ENCODE measurements around the gene CSMD2.

The CSMD2 gene

DNA sequence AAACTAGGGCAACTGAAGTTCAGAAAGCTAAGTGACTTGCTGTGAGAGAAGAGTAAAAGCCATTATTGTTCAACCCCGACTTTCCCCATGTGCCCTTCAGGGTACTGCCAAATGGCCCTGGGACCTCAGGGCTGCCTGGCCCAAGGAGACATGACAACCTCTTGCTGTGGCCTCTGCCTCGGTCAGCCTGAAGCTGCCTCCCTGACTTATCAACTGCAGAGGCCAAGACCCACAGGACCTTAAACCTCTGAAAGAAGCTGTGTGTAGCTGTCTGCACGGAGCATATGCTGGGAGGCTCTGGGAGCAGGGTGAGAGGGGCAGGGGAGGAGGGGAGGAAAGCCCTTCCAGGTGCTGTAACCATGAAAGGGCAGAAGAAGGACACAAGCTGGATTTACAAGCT is 265.3 kb downstream of the CSMD2 start:
- no peak overlapping the region for H3K27ac ChIP-seq
- no peaks in the 10 kb centered on the region for H3K27me3 ChIP-seq
- no peaks in the 10 kb centered on the region for H3K9me3 ChIP-seq
- H4K20me1 ChIP-seq, result no peaks in the 10 kb centered on the region
- H3K36me3 ChIP-seq, result no peaks in the 10 kb centered on the region
- H3K9ac ChIP-seq, result no peak overlapping the region
- no peak overlapping the region for H3K4me3 ChIP-seq
- H3K4me2 ChIP-seq, result no peak overlapping the region
- H3K4me1 ChIP-seq, result peaks cover 15% of the 10 kb centered on the region
- TF ChIP-seq Cebpa-rat (IDR thresholded peaks at IDR 0.05), result no peak

GRCh38 chr1:33898881-33899280 is 266.1 kb downstream of the CSMD2 start:
- Histone ChIP-seq H3K4me2 (no peak overlapping the region), H3K4me1 (peaks cover 14% of the 10 kb centered on the region), H3K4me3 (no peak overlapping the region), H3K27me3 (no peaks in the 10 kb centered on the region), H3K9ac (no peak overlapping the region), H3K36me3 (no peaks in the 10 kb centered on the region), H3K27ac (no peak overlapping the region), H4K20me1 (no peaks in the 10 kb centered on the region), H3K9me3 (no peaks in the 10 kb centered on the region)
- no peak for TF ChIP-seq Cebpa-rat (IDR thresholded peaks at IDR 0.05)

DNA sequence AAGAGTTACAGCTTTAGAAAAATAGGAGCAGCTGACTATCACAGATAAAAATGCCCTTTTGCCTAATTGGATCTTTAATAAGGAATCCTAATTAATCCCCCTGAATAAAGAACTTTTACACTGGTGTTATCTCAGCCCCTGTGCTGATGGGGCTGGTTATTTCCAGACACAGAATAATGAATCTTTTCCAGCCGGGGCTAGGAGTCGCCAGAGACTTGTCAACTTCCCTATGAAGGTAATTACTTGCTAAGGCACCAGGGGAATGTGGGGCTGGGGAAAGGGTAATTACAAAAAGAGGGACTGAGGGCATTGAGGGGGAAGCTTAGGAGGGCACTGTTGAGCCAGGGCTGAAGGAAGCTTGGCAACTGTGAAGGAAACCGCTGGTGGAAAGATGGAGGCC is 266.6 kb downstream of the CSMD2 start:
- no peaks in the 10 kb centered on the region for H3K36me3 ChIP-seq
- no peaks in the 10 kb centered on the region for H4K20me1 ChIP-seq
- H3K27ac ChIP-seq, result no peak overlapping the region
- H3K9ac ChIP-seq, result no peak overlapping the region
- no peaks in the 10 kb centered on the region for H3K9me3 ChIP-seq
- no peak overlapping the region for H3K4me2 ChIP-seq
- no peak overlapping the region for H3K4me3 ChIP-seq
- no peak for TF ChIP-seq Cebpa-rat (IDR thresholded peaks at IDR 0.05)
- peaks cover 10% of the 10 kb centered on the region for H3K4me1 ChIP-seq
- H3K27me3 ChIP-seq, result no peaks in the 10 kb centered on the region

DNA sequence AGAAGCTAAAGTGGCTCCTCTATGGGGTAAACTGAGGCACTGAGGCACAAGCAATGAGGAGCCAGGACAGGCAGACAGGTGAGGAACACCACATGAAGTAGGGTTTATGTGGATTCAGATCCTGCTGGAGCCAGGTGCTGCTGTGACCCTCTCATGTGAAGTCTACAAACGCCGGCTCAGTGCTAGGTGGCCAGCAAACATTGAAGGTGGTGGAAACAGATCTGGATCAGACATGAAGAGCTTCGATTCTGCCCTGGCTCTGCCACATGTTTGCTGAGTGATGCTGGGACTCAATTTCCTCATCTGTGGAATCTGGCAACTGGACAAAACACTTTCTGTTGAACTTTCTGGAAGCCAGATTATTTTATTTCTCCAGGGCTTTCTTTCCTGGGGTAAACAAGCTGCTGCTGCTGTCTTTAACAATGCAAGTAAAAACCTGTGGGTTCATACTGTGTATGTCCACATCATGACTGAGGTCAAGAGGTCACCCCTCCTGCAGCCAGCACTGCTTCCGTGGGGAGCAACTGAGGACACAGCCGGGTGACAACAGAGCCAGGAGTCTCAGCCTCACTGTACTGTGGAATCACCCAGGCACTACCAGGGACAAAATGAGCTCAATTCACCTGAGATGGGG is 267.8 kb downstream of the CSMD2 start:
- Histone ChIP-seq H4K20me1 (no peaks in the 10 kb centered on the region), H3K9ac (no peak overlapping the region), H3K4me1 (no peaks in the 10 kb centered on the region), H3K27ac (no peak overlapping the region), H3K36me3 (no peaks in the 10 kb centered on the region), H3K27me3 (no peaks in the 10 kb centered on the region), H3K4me2 (no peak overlapping the region), H3K9me3 (no peaks in the 10 kb centered on the region), H3K4me3 (no peak overlapping the region)
- no peak for TF ChIP-seq Cebpa-rat (IDR thresholded peaks at IDR 0.05)

GRCh38 chr1:33895976-33896375 is 269.1 kb downstream of the CSMD2 start:
- H3K36me3 ChIP-seq, result no peaks in the 10 kb centered on the region
- H3K27me3 ChIP-seq, result no peaks in the 10 kb centered on the region
- H3K27ac ChIP-seq, result no peak overlapping the region
- no peak overlapping the region for H3K4me3 ChIP-seq
- H3K4me1 ChIP-seq, result no peaks in the 10 kb centered on the region
- no peaks in the 10 kb centered on the region for H4K20me1 ChIP-seq
- no peaks in the 10 kb centered on the region for H3K9me3 ChIP-seq
- no peak overlapping the region for H3K9ac ChIP-seq
- H3K4me2 ChIP-seq, result no peak overlapping the region
- no peak for TF ChIP-seq Cebpa-rat (IDR thresholded peaks at IDR 0.05)

DNA sequence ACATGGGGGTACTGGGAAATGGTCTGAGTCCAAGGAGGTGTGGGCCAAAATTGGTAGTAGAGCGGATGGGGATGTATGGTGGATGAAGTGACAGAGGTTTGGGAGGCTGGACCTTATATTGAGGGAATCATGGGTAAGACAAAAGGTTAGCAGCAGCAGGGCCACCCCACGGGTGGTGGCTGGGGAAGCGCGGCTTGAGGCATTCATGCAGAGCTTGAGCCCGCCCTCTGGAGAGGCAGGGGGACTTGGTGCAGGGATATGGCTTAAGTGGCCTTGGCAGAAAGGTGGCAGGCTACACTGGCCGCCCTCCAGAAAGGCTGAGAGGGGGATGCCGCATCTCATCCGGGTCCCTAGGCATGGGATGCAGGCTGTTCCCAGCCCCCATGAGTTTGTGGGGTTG is 269.6 kb downstream of the CSMD2 start:
- Histone ChIP-seq H3K4me3 (no peak overlapping the region), H3K9me3 (no peaks in the 10 kb centered on the region), H3K4me1 (no peaks in the 10 kb centered on the region), H3K36me3 (no peaks in the 10 kb centered on the region), H3K9ac (no peak overlapping the region), H4K20me1 (no peaks in the 10 kb centered on the region), H3K4me2 (no peak overlapping the region), H3K27ac (no peak overlapping the region), H3K27me3 (no peaks in the 10 kb centered on the region)
- no peak for TF ChIP-seq Cebpa-rat (IDR thresholded peaks at IDR 0.05)

GRCh38 chr1:33893147-33893830 is 271.7 kb downstream of the CSMD2 start:
- Histone ChIP-seq H3K4me3 (no peak overlapping the region), H3K4me2 (no peak overlapping the region), H3K36me3 (no peaks in the 10 kb centered on the region), H3K9me3 (no peaks in the 10 kb centered on the region), H3K9ac (no peak overlapping the region), H3K27ac (no peak overlapping the region), H4K20me1 (no peaks in the 10 kb centered on the region), H3K4me1 (no peaks in the 10 kb centered on the region), H3K27me3 (no peaks in the 10 kb centered on the region)
- TF ChIP-seq Cebpa-rat (IDR thresholded peaks at IDR 0.05), result no peak

- Histone ChIP-seq H3K27me3 (no peaks in the 10 kb centered on the region), H3K27ac (no peak overlapping the region), H3K4me3 (no peak overlapping the region), H3K36me3 (no peaks in the 10 kb centered on the region), H4K20me1 (no peaks in the 10 kb centered on the region), H3K9me3 (no peaks in the 10 kb centered on the region), H3K9ac (no peak overlapping the region), H3K4me2 (no peak overlapping the region), H3K4me1 (no peaks in the 10 kb centered on the region)
- no peak for TF ChIP-seq Cebpa-rat (IDR thresholded peaks at IDR 0.05)
These were observed 278.5 kb downstream of the CSMD2 start for GRCh38 chr1:33886496-33886895.

DNA sequence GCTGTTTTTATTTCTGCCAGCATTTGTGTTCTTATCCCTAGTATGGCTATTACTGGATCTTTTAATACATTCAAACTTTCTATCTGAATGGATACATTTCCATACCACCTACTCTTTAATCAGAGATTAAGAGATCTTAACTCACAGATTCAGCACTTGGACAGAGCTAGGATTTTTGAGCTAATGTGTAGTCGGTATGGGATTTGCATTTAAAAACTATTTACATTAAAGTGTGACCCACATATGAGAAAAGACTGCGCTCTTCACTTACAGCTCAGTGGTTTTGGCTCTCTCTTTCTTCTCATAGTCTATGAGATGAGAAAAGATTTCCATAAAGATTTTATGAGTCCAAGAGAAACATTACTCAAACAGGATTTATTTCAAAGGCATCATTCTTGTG is 284.7 kb downstream of the CSMD2 start:
- H3K27ac ChIP-seq, result no peak overlapping the region
- no peaks in the 10 kb centered on the region for H3K27me3 ChIP-seq
- no peaks in the 10 kb centered on the region for H3K36me3 ChIP-seq
- no peak overlapping the region for H3K4me2 ChIP-seq
- no peaks in the 10 kb centered on the region for H3K9me3 ChIP-seq
- no peak overlapping the region for H3K4me3 ChIP-seq
- TF ChIP-seq Cebpa-rat (IDR thresholded peaks at IDR 0.05), result no peak
- no peaks in the 10 kb centered on the region for H4K20me1 ChIP-seq
- no peaks in the 10 kb centered on the region for H3K4me1 ChIP-seq
- no peak overlapping the region for H3K9ac ChIP-seq

GRCh38 chr1:33878392-33878791 is 286.6 kb downstream of the CSMD2 start:
- TF ChIP-seq Cebpa-rat (IDR thresholded peaks at IDR 0.05), result no peak
- Histone ChIP-seq H3K9ac (no peak overlapping the region), H3K4me2 (no peak overlapping the region), H3K27ac (no peak overlapping the region), H3K27me3 (no peaks in the 10 kb centered on the region), H3K4me1 (no peaks in the 10 kb centered on the region), H4K20me1 (no peaks in the 10 kb centered on the region), H3K4me3 (no peak overlapping the region), H3K9me3 (no peaks in the 10 kb centered on the region), H3K36me3 (no peaks in the 10 kb centered on the region)
